Measurements from ENCODE around the gene CUBN.

Gene CUBN

GRCh38 chr10:17129741-17130140 is at the start of gene CUBN:
CUBN (minus strand) TSS chr10:17129811; CDS start chr10:17129765, 46 bp downstream.
- no peak for DNase-seq

DNA sequence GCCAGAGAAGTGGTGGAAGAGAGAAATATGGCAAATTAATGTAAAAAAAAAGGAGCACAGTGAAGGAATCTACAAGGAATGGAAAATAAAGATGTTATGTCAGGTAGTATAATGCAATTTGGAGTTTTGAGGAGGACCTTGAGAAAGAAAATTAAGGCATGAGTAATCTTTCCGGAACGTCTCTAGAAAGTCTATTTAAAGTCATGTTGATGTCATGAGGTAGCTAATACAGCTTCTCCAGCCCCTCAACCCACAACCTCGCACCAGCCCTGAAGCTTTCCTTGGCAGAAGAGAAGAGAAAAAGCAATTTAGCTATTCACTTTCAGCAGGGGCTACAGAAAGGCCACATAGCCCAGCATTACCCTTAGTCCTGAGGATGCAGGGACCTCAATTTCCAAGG is 49.4 kb upstream of the CUBN start:
- no peak for DNase-seq

- DNase-seq, result no peak
Observed at GRCh38 chr10:17178006-17178405, 48.4 kb upstream of the CUBN start.

GRCh38 chr10:17177014-17177413 is 47.4 kb upstream of the CUBN start:
- DNase-seq, result no peak

GRCh38 chr10:17176091-17176490 is 46.5 kb upstream of the CUBN start:
- DNase-seq, result no peak

- DNase-seq, result no peak
Observed at GRCh38 chr10:17175551-17175950, 45.9 kb upstream of the CUBN start.

GRCh38 chr10:17174626-17175025 is 45.0 kb upstream of the CUBN start:
- DNase-seq, result no peak

DNA sequence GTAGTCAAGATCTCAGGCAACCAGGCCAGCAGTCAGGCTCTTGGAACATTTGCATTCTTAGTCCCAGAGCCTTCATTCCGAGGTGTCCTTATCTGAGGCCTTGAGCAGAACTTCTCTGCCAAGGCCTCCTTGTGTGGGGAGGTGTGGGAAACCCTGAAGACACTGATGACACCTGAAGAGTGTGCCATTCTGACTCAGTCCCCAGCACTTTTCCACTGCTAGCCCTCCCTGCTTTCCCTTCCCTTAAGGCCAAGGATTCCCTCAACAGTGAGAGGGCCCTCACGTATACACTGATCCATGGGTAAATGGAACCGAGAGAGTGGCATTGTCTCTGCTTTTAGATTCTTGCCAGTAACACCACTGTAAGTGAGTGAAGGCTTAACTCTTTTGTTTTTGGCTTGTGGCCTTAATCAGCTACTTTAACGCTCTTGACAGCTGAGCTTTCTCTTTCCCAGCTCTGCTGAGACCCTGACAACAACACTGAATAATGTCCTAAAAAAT is 41.6 kb upstream of the CUBN start:
- DNase-seq, result no peak

- no peak for DNase-seq
Observed at GRCh38 chr10:17169803-17170202, 40.2 kb upstream of the CUBN start.

DNA sequence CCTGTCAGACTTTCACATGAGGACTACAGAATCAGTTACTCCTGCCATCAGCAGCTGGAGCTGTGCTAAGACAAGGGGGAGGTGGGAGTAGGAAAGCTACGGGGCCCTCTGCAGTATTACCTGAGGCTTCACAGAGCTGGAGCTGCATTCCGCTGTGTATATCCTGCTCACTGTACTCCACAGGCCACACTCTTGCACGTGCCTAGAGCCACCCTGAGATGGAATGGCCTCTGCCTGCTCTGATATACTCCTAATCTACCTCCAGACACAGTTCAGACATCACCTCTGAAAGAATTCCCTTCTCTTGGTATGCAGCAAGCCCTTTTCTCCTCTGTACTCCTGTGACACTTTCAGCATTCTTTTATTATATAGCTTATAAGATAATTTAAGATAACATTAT is 37.1 kb upstream of the CUBN start:
- no peak for DNase-seq

GRCh38 chr10:17162828-17163227 is 33.2 kb upstream of the CUBN start:
- DNase-seq, result no peak

DNA sequence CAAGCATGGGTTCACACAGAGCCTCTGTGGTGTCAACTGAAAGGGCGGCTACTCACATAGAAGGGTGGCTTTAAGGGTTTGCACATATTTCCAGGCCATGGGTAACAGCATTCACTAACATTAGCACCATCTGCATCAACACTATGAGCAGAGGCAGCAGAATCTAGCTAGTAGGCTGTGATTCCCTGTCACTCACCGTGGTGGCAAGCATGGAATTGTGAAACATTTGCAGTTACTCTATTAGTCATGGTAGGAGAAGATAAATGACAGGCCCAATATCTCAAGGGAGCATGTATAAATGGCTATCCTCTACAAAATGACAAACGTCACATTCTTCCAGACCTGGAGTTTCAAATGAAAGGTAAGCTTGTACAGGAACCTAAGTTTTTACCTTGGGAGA is 32.2 kb upstream of the CUBN start:
- DNase-seq, result no peak

GRCh38 chr10:17157024-17157423 is 27.4 kb upstream of the CUBN start:
- no peak for DNase-seq

DNA sequence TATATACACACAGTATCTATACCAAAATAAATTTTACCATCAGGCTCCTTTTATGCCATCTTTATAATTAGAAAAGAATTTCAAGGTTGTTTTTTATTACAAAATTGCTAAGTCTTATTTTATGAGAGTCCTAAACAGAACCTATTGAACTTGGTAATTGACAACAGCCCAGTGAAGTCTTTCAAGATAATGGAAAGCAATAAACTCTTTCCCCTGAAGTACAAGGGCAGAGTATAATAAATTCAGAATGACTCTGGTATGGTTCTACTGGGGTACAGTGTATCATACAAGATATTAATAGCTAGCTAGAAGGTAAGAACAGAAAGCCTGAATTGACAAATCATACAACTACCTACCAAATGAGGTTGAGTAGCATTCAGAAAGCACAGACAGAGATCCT is 26.2 kb upstream of the CUBN start:
- no peak for DNase-seq

- no peak for DNase-seq
Observed at GRCh38 chr10:17154116-17154515, 24.5 kb upstream of the CUBN start.

DNA sequence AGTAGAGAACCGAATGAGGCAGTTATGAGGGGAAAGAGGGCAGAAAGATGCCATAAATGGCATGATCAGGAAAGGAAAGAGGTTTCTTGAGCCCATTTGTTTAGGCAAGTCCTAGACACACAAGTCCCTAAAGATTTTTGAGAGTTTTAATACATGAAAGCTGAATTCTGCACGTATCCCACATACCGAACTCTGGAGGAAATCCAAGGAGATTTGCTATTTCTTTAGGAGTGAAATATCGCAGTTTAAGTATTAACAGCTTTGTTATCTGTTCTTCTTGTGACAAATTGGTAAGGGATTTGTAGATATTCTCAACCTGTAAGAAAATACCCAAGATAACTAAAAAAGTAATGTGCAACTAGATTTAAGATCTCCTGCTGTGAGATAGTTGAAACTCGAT is 23.7 kb upstream of the CUBN start:
- DNase-seq, result no peak

DNA sequence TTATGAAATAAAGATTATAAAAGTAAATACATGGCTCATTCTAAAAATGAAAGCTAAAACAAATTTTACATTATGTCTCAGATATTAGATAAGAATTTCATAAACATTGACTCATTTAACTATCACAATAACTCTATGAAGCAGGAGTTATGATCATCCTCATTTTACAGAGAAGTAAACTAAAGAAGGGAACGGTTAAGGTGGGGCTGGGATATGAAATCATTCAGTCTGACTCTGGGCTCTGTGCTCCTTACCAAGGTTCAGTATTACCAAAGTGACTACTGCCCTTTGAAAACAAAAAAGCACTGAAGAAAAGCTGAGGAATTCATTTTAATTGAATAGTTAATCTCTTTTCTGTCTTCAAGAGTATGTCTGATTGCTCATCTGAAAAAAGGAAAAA is 22.1 kb upstream of the CUBN start:
- no peak for DNase-seq

DNA sequence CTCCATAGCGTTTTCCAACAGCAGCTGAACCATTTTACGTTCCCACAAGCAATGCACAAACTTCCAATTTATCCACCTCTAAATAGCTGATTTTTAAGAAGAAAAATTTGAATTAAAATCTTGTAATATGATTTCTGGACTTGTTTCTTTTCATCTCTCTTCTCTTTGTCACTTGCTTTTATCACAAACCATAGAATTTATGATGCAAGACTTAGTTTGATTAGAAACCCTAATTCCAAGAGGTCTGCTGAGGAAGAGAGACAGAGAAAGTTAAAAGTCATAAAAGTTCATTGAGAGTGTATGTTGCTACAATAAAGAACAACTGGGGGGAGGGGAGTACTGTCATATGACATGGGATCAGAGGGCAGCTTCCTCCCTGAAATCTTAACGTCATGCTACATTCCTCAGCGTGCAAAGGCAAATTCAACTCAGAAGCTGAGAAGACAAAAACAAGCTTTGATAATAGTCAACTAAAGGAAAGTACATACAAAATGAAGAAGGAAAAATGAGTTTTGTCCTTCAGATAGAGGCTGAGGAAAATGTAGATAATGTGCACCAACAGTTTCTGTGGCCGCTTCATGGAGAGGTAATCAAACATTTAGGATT is 18.4 kb upstream of the CUBN start:
- DNase-seq, result no peak

GRCh38 chr10:17146892-17147291 is 17.3 kb upstream of the CUBN start:
- no peak for DNase-seq

DNA sequence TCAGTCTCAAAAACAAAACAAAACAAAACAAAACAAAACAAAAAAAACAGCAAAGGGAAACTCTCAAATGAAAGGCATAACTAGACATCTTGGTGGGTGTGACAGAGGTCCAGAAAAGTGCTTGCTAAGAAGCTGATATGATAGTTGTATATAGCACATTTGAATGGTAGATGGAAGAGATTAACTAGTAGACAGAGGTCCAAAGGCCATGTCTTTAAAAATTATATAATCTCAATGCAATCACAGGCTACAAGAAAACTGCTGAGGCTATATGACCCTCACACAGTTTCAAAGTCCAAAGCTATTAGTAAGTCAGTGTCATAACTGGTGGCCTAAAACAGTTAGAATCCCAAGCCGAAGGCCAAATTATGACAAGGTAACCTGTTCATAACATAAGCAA is 15.6 kb upstream of the CUBN start:
- no peak for DNase-seq

DNA sequence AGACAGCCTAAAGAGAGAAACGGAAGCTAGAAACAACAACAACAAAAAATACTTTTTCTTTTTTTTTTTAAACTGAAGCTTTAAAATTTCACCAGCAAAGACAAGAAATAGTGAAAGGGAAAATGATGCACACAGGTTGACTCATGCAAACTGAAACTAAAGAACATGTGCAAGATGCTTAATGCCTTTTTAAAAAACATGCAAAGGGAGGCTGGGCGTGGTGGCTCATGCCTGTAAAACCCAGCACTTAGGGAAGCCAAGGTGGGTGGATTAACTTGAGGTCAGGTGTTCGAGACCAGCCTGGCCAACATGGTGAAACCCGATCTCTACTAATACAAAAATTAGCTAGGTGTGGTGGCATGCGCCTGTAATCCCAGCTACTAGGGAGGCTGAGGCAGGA is 15.1 kb upstream of the CUBN start:
- DNase-seq, result no peak

- DNase-seq, result no peak
Observed at GRCh38 chr10:17144032-17144431, 14.4 kb upstream of the CUBN start.

DNA sequence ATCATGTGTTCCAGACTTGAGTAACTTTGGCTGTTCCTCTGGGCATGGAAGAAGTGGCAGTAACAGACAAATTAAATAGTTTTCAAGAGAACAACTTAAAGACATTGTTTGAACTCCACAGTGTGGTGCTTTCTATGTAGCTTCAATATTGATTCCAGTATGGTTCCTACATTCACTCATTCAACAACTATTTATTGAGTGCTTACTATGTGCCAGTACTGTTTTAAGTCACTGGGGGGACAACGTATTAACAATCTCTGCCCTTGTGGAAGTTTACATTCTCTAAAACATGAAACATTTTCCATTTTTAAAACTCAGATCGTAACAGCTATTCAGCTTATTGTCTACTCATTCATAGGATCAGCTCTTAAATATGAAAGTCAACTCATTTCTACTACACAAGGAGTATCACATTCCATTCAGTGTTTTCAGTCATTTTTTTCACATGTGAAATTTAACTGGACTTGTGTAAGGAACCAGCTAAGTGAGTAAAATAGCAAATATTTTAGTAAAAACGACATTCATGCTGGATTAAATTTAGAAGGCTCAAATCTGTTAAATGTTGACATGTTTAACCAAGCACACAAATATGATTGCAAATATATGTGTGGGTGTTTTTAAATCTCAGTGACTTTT is 13.6 kb upstream of the CUBN start:
- DNase-seq, result no peak

DNA sequence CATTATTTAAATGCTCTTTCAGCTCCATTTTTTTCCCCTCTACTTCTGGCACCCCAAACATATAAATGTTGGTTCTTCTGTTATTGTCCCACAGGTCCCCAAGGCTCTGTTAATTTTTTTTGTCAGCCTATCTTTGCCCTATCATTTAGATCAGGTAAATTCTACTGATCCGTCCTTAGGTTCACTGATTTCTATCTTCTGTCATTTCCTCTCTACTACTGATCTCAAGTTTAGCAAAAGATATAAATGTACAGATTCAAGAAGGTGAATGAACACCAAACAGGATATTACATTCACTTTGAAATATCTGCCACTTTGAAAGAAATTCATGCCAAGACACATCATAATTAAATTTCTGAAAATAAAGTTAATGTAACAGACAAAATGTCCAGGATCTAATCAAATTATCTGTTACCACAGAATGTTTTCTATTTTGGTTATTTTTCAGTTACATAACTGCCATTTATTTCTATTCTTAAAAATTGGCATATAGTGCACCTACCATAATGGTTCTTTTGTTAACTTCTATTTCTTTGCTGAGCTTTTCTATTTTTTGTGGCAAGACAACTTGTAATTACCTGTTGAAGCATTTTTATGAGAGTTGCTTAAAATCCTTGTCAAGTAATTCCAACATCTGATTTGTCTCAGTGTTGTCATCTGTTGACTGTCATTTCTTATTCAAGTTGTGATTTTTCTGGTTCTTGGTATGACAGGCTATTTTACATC is 12.1 kb upstream of the CUBN start:
- no peak for DNase-seq
